T-helper 2 cell treated with Interferon-gamma antibody and Interleukin-4, amounts not matched to agents 100 ng/mL and 5 ng/mL, for 36 hours (primary cell): ENCODE measurements around the gene GHDC. TPM values are rescaled to one million over a fixed set of nuclear protein-coding genes. Genes with fewer than 3 reads are reported as not detected.
"Not testable (repeated sequence)": the region's sequence is repeated elsewhere in the genome, so short reads cannot be mapped to it uniquely, and the experiment has no call there.

Experiments
- intact Hi-C: fragments of 100-400 bp; cut with micrococcal nuclease; formaldehyde crosslinking; loops from one replicate; pipeline ENCODE4 v1.15.1; 2023
- total RNA-seq: library from RNA; stranded (reverse); gene quantifications from 2 replicates; pipeline ENCODE4 v1.2.3, GENCODE V29; 2022

GHDC gene, protein sequence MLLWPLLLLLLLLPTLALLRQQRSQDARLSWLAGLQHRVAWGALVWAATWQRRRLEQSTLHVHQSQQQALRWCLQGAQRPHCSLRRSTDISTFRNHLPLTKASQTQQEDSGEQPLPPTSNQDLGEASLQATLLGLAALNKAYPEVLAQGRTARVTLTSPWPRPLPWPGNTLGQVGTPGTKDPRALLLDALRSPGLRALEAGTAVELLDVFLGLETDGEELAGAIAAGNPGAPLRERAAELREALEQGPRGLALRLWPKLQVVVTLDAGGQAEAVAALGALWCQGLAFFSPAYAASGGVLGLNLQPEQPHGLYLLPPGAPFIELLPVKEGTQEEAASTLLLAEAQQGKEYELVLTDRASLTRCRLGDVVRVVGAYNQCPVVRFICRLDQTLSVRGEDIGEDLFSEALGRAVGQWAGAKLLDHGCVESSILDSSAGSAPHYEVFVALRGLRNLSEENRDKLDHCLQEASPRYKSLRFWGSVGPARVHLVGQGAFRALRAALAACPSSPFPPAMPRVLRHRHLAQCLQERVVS
- total RNA-seq: 15.3 and 15.9 TPM in 2 replicates

GRCh38 chr17:42193969-42194899 lies at the start of gene GHDC:
Gene GHDC, minus strand, starts transcription at chr17:42194494. Its CDS starts 913 bp downstream, at chr17:42193581.
- intact Hi-C loops: loop anchor here (1.0 kb wide), 1 partner anchor 10 kb away; no protein-coding TSS in a partner anchor

- intact Hi-C loops: no loop called here
Measured at GRCh38 chr17:42243493-42243982, 49.2 kb upstream of the GHDC start.

DNA sequence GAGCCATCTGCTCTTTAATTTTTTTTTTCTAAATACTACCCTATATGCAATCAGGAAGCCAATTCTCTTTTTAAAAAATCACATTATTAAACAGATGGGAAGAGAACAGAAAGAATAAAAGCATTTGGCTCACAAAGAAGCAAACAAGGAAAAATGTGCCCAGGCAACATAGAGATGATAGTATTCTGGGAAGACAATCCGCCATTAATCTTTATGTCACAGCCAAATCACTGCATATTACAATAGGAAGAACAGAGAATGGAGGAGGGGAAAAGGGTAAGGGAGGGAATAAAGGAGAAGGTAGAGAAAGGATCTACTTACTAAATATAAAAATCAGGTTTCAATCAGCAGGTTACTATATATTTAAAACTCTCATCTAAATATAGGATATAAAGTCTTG lies 47.6 kb upstream of the GHDC start:
- intact Hi-C loops: no loop called here

- intact Hi-C loops: not testable (repeated sequence)
Measured at GRCh38 chr17:42240863-42241262, 46.6 kb upstream of the GHDC start.

GRCh38 chr17:42240201-42240600 lies 45.9 kb upstream of the GHDC start:
- intact Hi-C loops: no loop called here

GRCh38 chr17:42239576-42239975 lies 45.3 kb upstream of the GHDC start:
- intact Hi-C loops: not testable (repeated sequence)

- intact Hi-C loops: no loop called here
Measured at GRCh38 chr17:42236760-42237159, 42.5 kb upstream of the GHDC start.

DNA sequence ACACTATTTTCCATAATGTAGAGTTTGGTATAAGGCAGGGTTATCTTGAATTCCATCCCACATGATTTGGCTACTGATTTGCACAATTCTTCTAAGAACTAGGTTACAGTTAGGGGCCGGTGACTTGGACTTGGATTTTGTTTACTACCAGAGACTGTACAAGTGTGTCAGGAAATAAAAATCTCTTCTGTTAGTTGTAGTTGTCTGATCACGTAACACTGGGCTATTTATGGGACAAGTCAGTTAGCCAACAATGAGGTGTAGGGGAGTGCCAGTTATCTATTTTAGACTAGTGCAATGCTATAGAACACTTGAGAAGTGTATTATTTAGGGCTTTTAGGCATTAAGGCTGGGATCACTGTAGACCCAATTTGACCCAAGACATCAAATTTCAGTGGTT lies 39.7 kb upstream of the GHDC start:
- intact Hi-C loops: no loop called here

- intact Hi-C loops: no loop called here
Measured at GRCh38 chr17:42233156-42233555, 38.9 kb upstream of the GHDC start.

GRCh38 chr17:42230225-42230624 lies 35.9 kb upstream of the GHDC start:
- intact Hi-C loops: no loop called here

DNA sequence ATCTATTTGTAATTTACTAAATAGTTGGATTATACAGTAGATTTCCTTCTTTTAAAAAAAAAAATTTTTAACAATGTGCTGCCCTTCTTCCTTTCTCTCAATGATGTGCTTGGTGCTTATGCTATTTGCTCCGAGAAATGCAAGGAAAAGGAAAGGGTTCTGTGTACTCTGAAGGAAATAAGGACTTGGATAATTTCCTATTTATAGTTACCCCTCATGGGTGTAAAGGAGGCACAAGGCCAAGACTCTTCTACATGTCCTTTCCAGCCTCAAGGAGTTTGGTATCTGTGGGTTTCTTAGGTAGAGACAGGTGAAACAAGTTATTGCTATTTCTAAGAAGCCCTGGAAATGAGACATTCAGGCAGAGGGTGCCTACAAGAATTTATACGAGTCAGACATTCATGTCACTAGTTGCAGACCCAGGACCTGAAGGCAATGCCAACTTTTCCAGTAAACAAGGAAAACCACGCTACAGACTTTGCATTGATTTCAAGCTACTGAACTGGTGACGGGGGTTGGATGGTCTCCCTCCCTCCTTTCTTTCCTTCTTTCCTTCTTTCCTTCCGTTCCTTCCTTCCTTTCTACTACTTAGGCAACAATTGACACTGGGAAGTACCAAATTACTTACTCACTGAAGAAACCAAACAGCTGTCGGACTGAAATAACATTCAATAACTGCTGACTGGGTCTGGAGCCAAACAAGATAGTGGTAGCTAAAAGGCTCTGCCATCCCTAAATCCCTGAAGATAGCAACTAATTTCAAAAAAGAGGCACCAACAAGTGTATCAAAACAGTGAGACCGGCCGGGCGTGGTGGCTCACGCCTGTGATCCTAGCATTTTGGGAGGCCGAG lies 33.8 kb upstream of the GHDC start:
- intact Hi-C loops: no loop called here

- intact Hi-C loops: no loop called here
Measured at GRCh38 chr17:42225646-42226045, 31.4 kb upstream of the GHDC start.

GRCh38 chr17:42224651-42225050 lies 30.4 kb upstream of the GHDC start:
- intact Hi-C loops: no loop called here

DNA sequence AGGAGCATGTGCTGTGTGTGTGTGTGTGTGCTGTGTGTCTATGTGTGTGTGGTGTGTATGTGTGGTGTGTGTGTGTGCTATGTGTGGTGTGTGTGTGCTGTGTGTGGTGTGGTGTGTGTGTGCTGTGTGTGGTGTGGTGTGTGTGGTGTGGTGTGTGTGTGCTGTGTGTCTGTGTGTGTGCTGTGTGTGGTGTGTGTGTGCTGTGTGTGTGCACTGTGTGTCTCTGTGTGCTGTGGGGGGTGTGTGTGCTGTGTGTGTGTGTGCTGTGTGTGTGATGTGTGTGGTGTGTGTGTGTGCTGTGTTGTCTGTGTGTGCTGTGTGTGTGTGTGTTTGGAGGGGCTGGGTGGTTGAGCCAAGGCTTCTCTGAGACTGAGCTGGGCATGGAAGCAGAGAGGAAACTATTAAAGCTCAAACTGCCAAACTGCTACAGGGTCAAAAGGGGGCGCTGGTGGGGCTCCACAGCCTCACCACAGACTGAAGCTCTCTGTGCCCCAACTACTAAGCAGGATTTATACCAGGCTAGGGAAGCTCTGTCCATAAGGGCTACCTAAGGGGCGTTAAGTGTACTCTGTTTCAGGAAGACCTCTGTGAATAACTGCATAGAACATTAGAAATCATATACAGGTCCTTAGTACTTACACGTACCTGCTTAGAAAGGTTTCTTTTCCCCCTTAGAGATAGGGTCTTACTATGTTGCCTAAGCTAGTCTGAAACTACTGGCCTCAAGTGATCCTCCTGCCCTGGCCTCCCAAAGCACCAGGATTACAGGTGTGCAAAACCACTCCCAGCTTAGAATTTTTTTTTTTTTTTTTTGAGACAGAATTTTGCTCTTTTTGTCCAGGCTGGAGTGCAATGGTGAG lies 27.8 kb upstream of the GHDC start:
- intact Hi-C loops: loop anchor here (2.0 kb wide), 1 partner anchor 67 kb away; the partner anchor contains the start of gene STAT5A

DNA sequence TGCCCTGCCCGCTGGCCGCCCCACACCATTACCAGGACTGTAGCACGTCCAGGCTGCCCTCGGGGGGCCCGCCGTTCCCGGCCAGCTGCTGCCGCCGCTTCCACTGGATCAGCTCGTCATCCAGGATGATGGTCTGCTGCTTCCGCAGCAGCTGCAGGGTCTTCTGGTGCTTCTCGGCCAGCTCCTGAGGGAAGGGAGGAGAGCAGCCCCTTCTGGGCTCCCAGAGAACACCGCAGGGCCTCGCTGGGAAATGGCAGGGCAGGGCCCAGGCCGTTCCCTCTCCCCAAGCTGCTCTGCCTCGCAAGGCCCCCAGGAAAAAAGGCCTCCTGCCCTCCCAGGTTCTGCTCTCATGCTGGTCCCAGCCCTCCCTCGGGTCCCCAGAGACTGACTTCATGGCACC lies 25.0 kb upstream of the GHDC start:
- intact Hi-C loops: not testable (repeated sequence)

GRCh38 chr17:42214156-42214555 lies 19.9 kb upstream of the GHDC start:
- intact Hi-C loops: no loop called here

DNA sequence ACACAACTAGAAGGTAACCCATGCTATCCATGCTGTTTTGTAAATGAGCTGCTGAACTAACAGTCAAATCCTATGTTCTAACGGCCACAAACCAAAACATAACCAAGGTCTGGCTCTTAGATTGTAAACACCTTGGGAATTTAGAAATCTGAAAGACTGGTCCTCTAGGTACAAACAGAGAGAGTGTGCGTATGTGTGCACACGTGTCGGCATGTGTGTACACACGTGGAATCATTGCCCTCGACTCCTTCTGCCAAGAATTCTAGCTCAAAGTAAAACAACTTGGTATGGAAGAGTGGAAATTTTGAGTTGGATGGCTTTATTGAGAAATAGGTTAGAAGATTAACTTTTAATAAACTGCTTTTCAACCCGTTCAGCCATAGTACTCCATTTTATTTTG lies 18.1 kb upstream of the GHDC start:
- intact Hi-C loops: no loop called here

GRCh38 chr17:42211921-42212341 lies 17.6 kb upstream of the GHDC start:
- intact Hi-C loops: not testable (repeated sequence)

DNA sequence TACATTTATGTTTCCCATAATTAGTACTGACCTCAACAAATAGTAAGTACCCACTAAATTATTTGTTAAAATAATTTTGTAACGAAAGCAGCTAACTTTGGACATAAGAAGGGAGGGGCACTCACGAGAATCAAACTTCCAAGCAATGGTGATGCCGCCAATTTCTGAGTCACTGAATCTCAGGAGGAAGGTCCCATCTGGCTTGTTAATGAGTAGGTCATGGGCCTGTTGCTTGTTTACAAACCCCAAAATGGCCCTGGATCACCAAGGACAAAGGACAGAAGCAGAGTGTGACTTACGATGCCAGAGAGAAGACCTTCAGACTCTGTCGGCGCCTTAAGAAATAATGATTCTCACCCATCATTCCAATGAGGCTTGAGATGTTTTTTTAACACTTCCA lies 15.8 kb upstream of the GHDC start:
- intact Hi-C loops: no loop called here

- intact Hi-C loops: not testable (repeated sequence)
Measured at GRCh38 chr17:42206153-42206612, 11.9 kb upstream of the GHDC start.
